NCI-H345 (cell line): ENCODE measurements around the gene ADAM23.

Experiments used
- DNase-seq: peaks from one replicate; lab custom pipeline; 2025; lab: John Stamatoyannopoulos, UW

Gene ADAM23

DNA sequence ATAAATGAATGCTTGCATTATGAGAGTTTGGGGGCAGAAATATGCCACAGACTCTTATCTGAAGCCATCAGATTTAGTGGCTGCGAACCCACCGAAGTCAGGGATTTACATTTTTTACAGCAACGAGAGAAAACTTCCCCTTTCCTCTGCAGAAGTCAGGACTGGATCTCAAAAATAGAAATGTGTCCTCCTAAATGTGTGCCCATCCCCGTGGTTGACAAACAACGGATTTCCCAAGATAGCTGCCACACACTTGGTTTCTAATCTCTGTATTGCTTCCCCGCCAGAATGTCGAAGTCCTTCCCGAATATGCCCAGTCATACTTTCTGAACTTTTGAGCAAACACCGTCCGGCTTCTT, 879 bp upstream of the ADAM23 start:
- no peak for DNase-seq

DNA sequence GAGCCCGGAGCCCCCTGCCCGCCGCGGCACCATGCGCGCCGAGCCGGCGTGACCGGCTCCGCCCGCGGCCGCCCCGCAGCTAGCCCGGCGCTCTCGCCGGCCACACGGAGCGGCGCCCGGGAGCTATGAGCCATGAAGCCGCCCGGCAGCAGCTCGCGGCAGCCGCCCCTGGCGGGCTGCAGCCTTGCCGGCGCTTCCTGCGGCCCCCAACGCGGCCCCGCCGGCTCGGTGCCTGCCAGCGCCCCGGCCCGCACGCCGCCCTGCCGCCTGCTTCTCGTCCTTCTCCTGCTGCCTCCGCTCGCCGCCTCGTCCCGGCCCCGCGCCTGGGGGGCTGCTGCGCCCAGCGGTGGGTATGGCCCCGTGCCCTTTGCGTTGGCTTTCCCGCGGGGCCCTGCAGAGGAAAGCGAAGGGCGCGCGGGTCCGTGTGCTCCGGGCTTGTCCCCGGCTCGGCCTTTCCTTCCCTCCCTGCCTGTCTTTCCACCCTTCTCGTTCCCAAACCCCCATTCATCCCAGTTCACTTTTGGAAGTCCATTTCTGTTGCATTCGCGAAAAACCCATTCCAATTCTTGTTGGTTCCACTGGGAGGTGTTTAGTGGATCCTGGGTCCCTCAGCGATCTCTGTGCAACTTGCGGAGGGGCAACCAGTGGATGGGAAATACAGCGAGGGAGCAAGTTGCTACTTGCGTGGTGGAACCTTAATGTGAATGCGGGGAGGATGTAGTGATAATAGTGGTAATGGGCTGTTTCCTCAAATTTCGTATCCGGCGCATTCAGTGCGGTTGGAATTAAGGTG, 599 bp downstream of the ADAM23 start:
- peak; percentile 51 for DNase-seq

DNA sequence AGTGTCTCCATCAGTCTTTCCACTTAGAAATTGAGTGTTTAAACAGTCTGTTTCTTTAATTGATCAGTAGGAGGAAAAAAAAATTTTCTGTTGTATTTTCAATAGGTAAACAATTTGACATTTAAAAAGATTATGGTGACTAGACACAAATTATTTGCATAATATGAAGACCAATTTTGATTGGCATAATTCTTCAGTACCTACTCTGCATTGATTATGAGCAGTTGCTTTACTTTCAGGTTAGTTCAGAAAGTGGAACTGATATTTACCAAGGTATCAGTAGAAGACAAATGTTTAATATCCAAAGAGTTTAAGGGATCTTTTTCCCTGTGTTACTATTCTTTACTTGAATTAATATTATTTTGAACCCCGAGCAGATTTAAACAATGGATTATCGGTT, 2.6 kb downstream of the ADAM23 start:
- DNase-seq, result no peak

DNA sequence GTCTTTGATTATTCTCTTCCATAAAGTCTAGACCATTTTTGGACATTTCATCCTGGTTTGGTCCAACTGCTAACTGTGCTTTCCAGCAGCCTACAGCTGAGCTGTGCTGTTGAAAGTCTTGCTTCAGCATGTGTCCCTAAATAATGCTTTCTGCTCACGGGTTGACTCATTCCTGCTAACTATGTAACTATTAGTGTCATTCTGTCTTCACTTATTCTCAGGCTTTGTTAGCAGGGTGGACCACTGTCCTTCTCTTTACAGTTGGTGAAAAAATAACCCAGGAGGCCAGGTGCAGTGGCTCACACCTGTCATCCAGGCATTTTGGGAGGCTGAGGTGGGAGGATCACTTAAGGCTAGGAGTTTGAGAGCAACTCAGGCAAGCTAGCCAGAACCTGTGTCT, 8.9 kb downstream of the ADAM23 start:
- DNase-seq, result no peak

DNA sequence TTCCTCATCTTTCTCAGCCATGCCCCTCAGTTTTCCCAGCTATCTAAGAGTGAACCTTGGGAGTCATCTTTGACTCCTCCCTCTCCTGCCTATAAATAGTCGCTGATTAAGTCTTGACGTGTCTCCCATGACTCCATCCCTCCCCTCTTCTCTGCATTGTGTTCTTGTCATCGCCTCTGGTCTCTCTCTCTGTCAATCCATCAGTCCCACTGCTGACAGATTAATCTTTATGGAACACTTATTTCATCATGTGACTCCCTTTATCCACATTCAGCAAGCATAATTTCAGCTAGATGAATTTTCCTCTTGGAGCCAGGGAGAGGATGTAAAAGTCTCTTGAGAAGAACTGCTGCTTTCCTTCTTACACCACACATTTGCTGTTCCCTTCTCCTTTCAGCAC, 9.4 kb downstream of the ADAM23 start:
- no peak for DNase-seq

DNA sequence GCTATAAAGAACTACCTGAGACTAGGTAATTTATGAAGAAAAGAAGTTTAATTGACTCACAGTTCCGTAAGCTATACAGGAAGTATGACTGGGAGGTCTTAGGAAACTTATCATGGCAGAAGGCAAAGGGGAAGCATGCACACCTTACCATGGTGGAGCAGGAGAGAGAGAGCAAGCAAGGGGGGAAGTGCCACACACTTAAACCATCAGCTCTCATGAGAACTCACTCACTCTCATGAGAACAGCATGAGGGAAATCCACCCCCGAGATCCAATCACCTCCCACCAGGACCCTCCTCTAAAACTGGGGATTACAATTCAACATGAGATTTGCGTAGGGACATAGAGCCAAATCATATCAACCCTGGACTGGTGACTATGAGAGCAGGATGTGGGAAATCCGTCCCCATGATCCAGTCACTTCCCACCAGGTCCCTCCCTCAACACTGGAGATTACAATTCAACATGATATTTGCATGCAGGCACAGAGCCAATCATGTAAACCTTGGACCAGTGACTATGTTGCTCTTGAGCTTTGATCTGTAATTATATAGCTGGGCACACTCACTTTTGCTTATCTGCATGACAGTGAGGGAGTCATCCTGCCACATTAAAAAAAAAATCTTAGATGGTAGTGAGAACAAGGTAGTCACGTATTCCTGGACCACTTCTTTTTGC, 12.9 kb downstream of the ADAM23 start:
- no peak for DNase-seq

DNA sequence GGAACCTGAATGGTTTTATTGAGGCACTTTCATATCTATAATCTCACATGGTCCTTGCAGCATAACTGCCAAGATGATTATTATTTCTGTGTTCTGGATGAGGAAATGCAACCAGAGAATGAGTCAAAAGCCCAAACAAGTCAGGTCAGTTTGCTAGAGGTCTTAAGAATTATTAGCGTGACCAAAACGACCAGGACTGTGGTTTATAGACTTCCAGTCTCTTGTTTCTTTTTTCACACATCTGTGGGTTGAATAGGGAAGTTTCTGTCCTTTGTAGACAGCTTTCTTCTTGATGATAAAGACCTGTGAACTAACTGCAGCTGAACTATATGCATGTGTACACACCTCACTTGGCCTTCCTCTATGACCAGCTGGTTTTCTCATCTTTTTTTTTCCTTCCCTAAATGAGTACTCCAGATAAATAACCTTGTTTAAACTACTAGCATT, 13.9 kb downstream of the ADAM23 start:
- DNase-seq, result no peak

DNA sequence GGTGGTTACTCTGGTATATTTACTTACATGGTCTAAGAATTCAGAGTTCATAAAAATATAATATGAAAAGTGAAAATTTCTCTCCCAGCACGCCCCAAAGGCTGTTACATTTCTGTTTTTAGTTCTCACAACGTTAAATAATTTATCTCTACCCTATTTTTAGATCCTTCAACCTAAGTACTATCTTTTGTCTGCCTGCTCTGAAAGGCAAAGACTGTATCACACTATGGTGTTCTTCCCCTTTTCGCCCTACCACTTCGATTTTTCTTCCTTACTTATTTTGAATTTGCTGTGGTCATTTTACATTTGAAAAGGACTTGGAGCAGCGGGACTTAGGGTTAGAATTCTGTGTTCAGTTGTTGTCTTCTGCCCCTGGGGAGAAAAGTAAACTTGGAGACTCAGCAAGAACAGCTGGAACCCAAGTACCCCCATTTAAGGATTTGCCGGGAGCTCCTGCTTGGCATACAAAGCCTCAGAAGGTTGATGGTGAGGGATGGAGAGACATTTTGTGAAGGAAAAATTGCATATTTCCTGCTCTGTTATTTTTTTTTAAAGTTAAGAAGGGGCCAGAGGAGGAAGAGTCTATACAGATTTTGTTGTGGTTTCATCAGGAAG, 19.0 kb downstream of the ADAM23 start:
- DNase-seq, result no peak

DNA sequence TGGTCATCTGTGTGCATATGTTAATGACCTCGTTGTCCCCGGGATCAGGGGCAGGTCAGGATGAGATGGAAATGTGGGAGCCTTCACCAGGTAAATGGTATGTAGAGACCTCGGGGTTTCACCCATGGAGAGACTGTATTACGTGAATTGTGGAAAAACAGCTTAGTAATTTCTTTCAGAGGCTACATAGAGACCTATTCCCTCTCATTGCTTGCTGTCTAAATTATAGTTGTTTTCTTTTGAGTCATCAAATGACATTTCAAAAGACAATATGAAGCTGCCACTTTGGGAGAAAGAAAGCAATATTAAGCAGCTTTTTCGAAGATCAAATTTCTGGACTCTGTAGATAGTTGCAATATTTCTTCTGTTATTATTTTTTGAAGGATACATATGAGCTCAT, 20.4 kb downstream of the ADAM23 start:
- no peak for DNase-seq

DNA sequence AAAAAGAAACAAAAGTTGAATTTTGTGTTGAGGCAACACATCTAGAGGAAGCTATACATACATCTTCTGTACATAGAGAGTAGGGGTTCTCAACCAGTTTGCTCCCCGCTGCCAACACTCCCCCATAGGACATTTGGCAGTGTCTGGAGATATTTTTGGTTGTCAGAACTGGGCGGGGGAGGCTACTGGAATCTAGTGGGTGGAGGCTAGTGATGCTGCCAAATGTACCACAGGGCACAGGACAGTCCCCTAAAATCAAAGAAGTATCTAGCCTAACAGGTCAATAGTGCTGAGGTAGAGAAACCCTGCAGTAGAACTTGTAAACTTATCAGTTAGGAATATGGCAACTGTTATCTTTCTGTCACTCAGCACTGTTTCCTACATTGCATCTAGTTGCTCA, 21.3 kb downstream of the ADAM23 start:
- DNase-seq, result no peak

DNA sequence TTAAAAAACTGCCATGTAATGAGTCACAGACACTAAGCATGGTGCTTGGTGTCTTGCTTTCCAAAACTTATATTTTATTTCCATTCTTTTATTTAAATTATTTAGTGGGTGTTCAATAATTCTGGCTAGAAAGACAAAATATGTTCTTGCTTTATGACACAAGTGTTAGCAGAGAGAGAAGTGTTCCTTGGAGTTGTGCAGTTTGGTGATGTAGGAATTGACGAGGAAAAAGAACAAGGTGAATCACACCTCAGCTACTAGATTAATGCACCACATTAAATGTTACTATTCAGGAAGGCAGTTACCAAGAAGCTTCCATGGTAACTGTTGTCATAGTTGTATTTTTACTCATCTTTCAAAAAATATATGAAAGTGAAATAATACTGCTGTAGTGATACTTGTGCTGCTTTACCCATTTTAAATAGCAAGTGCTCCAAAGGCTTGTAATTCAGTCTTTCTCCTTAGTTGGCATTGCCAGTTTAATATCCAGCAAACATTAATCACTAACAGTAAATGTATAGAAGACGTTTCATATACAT, 28.3 kb downstream of the ADAM23 start:
- DNase-seq, result no peak

DNA sequence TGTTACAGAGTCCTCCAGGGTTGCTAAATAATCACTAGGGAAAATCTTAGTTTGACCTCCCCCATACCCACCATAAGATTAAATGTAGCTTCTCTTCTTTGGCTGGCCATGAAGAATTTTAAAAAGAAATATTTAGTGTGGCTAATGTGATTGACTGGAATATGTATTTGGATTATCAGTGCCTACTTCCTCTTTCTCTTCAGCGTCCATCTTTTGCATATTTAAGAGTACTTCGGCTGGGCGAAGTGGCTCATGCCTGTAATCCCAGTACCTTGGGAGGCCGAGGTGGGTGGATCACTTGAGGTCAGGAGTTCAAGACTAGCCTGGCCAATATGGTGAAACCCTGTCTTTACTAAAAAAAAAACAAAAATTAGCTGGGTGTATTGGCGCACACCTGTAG, 28.8 kb downstream of the ADAM23 start:
- DNase-seq, result no peak

DNA sequence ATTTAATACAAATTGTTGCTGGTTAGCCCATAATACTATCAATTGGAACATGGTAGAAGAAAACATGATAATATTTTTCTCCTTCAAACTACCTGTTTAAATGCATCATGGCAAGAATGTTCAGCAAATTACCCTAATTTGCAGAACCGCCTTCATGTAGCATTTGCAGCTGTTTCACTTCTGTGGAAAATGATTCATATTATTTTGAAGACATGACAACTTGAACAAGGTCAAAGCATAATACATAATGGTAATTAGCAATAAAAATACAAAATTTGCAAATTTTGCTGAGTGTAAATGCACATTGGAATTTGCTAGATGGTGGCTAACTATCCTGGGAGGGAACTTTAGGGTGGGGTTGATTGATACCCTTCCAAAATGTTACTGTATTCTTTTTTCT, 30.8 kb downstream of the ADAM23 start:
- no peak for DNase-seq

DNA sequence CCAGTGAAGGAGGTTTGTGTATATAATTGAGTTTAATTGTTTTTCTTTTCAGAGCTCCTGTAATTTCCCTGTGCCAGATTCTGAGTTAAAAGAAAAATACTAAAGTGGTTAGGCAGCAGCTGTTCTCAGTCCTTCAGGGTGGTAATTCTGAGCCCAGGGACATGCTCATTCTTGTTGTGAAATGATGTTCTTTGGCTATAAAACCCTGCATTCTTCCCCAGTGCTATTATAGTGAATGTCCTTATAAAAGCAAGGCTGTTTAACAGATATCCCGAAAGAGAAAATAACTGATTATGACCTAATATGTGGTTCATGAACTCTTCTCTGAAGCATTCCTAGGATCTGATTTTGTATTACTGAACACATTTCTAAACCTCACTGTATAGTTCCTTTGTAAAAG, 34.0 kb downstream of the ADAM23 start:
- DNase-seq, result peak; percentile 40

DNA sequence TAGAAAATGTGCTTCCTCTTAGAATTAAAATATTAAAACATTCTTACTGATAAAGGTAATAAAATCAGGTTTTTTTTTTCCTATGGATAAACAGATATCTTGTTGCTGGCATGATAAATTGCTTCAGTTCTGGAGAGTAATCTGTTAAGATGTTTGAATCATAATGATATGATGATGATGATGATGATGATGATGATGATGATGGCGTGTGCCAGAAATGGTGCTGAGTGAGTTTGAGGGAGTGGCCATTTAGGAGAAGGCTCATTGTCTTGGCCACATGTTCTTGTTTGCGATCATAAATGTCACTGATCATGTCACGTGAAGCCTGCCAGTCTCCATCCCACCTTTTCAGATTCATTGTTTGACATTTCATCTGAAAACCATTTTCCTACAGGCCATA, 35.0 kb downstream of the ADAM23 start:
- DNase-seq, result no peak

DNA sequence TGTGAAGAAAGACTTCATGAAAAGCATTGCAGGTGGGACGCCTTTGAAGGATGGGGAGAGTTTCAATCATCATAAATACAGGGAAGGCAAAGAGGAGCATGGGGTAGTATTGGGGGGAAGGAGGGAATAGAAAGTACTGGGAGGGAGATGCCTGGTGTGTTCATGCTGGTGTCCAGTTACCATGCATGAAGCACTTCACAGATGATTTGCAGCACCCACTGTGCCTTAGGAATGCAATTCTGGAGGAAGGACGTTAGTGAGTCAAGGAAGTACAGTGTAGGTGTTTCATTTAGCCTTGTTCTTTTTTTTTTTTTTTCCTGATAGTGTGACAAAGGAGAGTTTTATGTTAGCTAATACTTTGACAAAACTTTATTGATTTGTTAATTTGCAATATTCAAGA, 36.8 kb downstream of the ADAM23 start:
- peak; percentile 5 for DNase-seq

DNA sequence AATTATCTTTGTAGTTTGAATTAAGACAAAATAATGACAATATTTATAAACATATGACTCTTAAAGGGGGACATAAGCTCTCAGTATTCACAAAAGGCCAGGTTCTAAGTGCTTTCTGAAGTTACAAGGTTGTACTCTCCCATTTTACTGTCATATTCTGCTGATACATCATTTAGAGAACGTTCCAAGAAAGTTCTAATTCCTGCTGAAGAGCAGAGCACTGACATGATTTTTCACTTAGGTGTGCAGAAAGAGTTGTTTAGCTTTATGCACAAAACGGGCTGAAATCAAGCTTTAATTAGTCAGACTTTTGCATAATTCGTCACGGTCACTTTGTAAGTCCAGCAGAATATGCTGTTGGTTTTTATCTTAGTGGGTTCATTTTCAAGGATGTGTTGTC, 37.3 kb downstream of the ADAM23 start:
- no peak for DNase-seq

DNA sequence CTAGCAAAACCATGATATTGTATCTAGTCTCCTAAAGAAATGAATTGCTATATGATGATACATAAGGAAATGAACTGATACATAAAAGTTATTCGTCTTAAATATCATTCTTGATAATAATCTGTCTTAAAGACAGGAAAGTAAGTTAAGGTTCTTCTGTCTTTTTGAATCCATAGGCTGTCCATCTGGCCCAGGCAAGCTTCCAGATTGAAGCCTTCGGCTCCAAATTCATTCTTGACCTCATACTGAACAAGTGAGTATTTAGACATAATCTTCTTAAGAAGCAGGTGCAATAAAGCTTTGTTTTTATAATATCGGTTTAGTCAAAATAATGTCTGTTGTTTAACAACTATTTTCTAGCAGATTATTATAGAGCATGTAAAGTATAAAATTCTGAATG, 37.7 kb downstream of the ADAM23 start:
- no peak for DNase-seq

DNA sequence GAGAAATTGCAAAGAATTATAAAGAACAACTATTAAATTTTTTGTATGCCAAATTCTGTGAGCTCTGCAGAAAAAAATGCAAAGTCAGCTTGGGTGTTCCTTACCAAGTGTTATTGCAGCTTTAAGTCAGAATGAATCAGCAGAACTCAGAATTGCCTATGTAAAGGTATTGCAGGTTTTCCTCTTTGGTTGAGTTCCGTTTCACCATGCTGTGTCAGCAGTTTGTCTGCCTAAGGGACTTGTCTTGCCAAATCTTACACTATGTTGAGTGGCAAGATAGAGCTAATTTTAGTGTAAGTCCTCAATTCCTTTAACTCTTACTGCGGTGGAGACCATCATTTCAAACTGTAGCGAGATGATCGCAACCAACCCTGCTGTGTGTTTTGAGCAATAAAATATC, 38.8 kb downstream of the ADAM23 start:
- DNase-seq, result no peak

DNA sequence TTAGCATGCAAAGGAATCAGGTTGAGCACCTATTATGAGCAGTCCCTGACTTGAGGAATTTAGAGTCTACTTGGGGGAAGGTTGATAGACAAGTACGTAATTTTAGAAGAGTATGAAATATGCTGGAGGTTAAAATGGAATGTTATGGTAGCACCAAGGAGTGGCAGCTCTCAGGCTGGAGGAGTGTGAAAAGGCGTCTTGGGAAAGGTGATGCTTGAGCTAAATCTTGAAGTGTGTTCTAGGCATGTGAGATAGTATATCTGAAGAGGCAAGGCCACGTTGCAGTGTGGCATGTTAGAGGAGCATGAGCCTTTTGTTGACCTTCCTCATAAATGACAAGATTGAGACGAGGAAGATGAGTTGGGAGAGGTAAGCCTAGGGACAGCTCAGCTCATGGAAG, 39.3 kb downstream of the ADAM23 start:
- DNase-seq, result no peak

DNA sequence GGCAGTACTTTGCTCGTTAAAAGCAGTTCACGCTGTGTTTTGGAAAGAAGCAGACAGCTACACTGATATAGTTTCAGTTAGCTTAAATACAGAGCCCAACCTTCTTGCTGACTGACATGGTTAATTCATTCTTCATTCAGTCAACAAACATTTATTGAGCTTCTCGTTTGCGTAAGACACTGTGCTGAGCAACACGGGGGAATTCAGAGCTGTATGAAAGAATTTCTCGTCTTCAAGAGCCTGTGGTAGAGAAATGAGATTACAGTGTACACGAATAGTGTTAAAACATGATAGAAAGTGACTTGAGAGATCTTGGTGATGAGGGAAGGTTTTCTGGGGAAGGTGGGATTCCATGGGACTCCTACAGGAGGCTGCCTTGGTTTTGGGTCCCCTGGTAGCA, 44.7 kb downstream of the ADAM23 start:
- no peak for DNase-seq

DNA sequence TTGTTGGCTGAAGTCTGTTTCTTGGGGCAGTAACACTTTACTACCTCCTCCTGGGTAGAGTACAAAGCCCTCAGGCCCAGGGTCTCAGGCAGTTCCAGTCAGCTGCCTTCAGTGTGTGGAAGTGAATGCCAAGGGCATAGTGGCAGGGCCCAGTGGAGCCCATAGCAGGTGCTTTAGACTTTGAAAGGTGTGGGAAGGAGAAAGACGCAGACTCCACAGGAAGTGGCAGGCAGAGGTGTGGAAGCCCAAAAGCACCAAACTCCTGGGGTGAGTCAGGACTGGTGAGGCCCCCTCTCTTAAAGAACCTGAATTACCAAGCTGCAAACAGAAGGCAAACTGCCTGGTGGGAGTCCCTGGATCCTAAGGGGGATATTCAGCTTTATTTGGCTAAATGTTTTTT, 45.3 kb downstream of the ADAM23 start:
- no peak for DNase-seq

DNA sequence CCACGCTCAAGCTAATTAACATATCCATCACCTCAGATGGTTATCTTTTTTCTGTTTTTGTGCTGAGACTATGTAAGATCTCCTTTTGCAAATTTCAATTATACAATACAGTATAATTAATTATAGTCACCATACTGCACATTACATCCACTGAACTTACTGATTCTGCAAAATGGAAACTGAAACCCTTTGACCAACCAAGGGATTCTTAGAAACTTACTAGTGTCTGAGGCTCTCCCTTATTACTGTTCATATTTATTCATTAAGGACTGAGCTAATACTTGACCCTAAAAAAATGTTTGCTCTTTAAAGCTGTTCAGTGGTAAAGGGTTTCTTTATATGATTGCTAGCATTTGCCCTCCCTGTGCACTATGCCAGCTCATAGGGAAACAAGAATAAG, 50.7 kb downstream of the ADAM23 start:
- DNase-seq, result no peak
